Measurements from ENCODE around the gene ILKAP.

Gene ILKAP

GRCh38 chr2:238168196-238169047 is 35.1 kb downstream of the ILKAP start:
- Histone ChIP-seq H3K9ac (ENCODE audit: low read depth, low read length) (peak overlapping the region; percentile 67), H3K4me3 (ENCODE audit: low read length) (peak overlapping the region; percentile 25), H3K36me3 (ENCODE audit: insufficient read depth, low read length) (peaks cover 47% of the 10 kb centered on the region)

GRCh38 chr2:238167761-238168160 is 35.7 kb downstream of the ILKAP start:
- H3K4me2 ChIP-seq (ENCODE audit: low read length), result no peak overlapping the region
- H3K4me3 ChIP-seq (ENCODE audit: low read length), result no peak overlapping the region
- no peaks in the 10 kb centered on the region for H3K9me3 ChIP-seq (replicated peaks; ENCODE audit: low read length)
- H3K27me3 ChIP-seq (ENCODE audit: control insufficient read depth, insufficient read depth, low read length), result no peaks in the 10 kb centered on the region
- H3K9ac ChIP-seq (ENCODE audit: low read depth, low read length), result no peak overlapping the region
- H3K4me1 ChIP-seq (ENCODE audit: control insufficient read depth, insufficient read depth, low read length), result peaks cover 41% of the 10 kb centered on the region
- peaks cover 40% of the 10 kb centered on the region for H3K36me3 ChIP-seq (ENCODE audit: insufficient read depth, low read length)

More at GRCh38 chr2:238168196-238169047, 35.1 kb downstream of the ILKAP start:
- peak overlapping the region; percentile 77 for H3K4me2 ChIP-seq (ENCODE audit: low read length)
- H3K4me1 ChIP-seq (ENCODE audit: control insufficient read depth, insufficient read depth, low read length), result peaks cover 41% of the 10 kb centered on the region
- no peaks in the 10 kb centered on the region for H3K27me3 ChIP-seq (ENCODE audit: control insufficient read depth, insufficient read depth, low read length)
- H3K9me3 ChIP-seq (replicated peaks; ENCODE audit: low read length), result no peaks in the 10 kb centered on the region

- no peak overlapping the region for H3K4me3 ChIP-seq (ENCODE audit: low read length)
- peaks cover 41% of the 10 kb centered on the region for H3K4me1 ChIP-seq (ENCODE audit: control insufficient read depth, insufficient read depth, low read length)
- H3K9me3 ChIP-seq (replicated peaks; ENCODE audit: low read length), result no peaks in the 10 kb centered on the region
- no peak overlapping the region for H3K4me2 ChIP-seq (ENCODE audit: low read length)
- peaks cover 36% of the 10 kb centered on the region for H3K36me3 ChIP-seq (ENCODE audit: insufficient read depth, low read length)
- H3K9ac ChIP-seq (ENCODE audit: low read depth, low read length), result no peak overlapping the region
- no peaks in the 10 kb centered on the region for H3K27me3 ChIP-seq (ENCODE audit: control insufficient read depth, insufficient read depth, low read length)
Measured at GRCh38 chr2:238167344-238167715, 36.2 kb downstream of the ILKAP start.

- Histone ChIP-seq H3K9me3 (replicated peaks; ENCODE audit: low read length) (no peaks in the 10 kb centered on the region), H3K4me3 (ENCODE audit: low read length) (no peak overlapping the region), H3K9ac (ENCODE audit: low read depth, low read length) (no peak overlapping the region), H3K27me3 (ENCODE audit: control insufficient read depth, insufficient read depth, low read length) (no peaks in the 10 kb centered on the region), H3K4me1 (ENCODE audit: control insufficient read depth, insufficient read depth, low read length) (peaks cover 39% of the 10 kb centered on the region), H3K4me2 (ENCODE audit: low read length) (no peak overlapping the region), H3K36me3 (ENCODE audit: insufficient read depth, low read length) (peaks cover 31% of the 10 kb centered on the region)
Measured at GRCh38 chr2:238166391-238167343, 36.8 kb downstream of the ILKAP start.

GRCh38 chr2:238165288-238165921 is 38.1 kb downstream of the ILKAP start:
- H3K27me3 ChIP-seq (ENCODE audit: control insufficient read depth, insufficient read depth, low read length), result no peaks in the 10 kb centered on the region
- H3K4me2 ChIP-seq (ENCODE audit: low read length), result no peak overlapping the region
- H3K4me1 ChIP-seq (ENCODE audit: control insufficient read depth, insufficient read depth, low read length), result peaks cover 37% of the 10 kb centered on the region
- no peak overlapping the region for H3K4me3 ChIP-seq (ENCODE audit: low read length)
- no peaks in the 10 kb centered on the region for H3K9me3 ChIP-seq (replicated peaks; ENCODE audit: low read length)
- peaks cover 21% of the 10 kb centered on the region for H3K36me3 ChIP-seq (ENCODE audit: insufficient read depth, low read length)
- no peak overlapping the region for H3K9ac ChIP-seq (ENCODE audit: low read depth, low read length)

GRCh38 chr2:238164906-238165287 is 38.6 kb downstream of the ILKAP start:
- H3K9ac ChIP-seq (ENCODE audit: low read depth, low read length), result no peak overlapping the region
- H3K36me3 ChIP-seq (ENCODE audit: insufficient read depth, low read length), result peaks cover 19% of the 10 kb centered on the region
- no peak overlapping the region for H3K4me2 ChIP-seq (ENCODE audit: low read length)
- H3K4me1 ChIP-seq (ENCODE audit: control insufficient read depth, insufficient read depth, low read length), result peaks cover 37% of the 10 kb centered on the region
- H3K27me3 ChIP-seq (ENCODE audit: control insufficient read depth, insufficient read depth, low read length), result no peaks in the 10 kb centered on the region
- no peaks in the 10 kb centered on the region for H3K9me3 ChIP-seq (replicated peaks; ENCODE audit: low read length)
- no peak overlapping the region for H3K4me3 ChIP-seq (ENCODE audit: low read length)

- Histone ChIP-seq H3K4me1 (ENCODE audit: control insufficient read depth, insufficient read depth, low read length) (peaks cover 33% of the 10 kb centered on the region), H3K4me3 (ENCODE audit: low read length) (no peak overlapping the region), H3K9me3 (replicated peaks; ENCODE audit: low read length) (no peaks in the 10 kb centered on the region), H3K9ac (ENCODE audit: low read depth, low read length) (no peak overlapping the region), H3K36me3 (ENCODE audit: insufficient read depth, low read length) (peaks cover 14% of the 10 kb centered on the region), H3K27me3 (ENCODE audit: control insufficient read depth, insufficient read depth, low read length) (no peaks in the 10 kb centered on the region), H3K4me2 (ENCODE audit: low read length) (no peak overlapping the region)
Measured at GRCh38 chr2:238163481-238164198, 39.9 kb downstream of the ILKAP start.

- no peak overlapping the region for H3K4me2 ChIP-seq (ENCODE audit: low read length)
- H3K4me3 ChIP-seq (ENCODE audit: low read length), result no peak overlapping the region
- no peak overlapping the region for H3K9ac ChIP-seq (ENCODE audit: low read depth, low read length)
- no peaks in the 10 kb centered on the region for H3K27me3 ChIP-seq (ENCODE audit: control insufficient read depth, insufficient read depth, low read length)
- H3K36me3 ChIP-seq (ENCODE audit: insufficient read depth, low read length), result peaks cover 7% of the 10 kb centered on the region
- H3K4me1 ChIP-seq (ENCODE audit: control insufficient read depth, insufficient read depth, low read length), result peaks cover 26% of the 10 kb centered on the region
- H3K9me3 ChIP-seq (replicated peaks; ENCODE audit: low read length), result no peaks in the 10 kb centered on the region
Measured at GRCh38 chr2:238162846-238163441, 40.6 kb downstream of the ILKAP start.

GRCh38 chr2:238162251-238162845 is 41.1 kb downstream of the ILKAP start:
- peaks cover 20% of the 10 kb centered on the region for H3K4me1 ChIP-seq (ENCODE audit: control insufficient read depth, insufficient read depth, low read length)
- no peaks in the 10 kb centered on the region for H3K9me3 ChIP-seq (replicated peaks; ENCODE audit: low read length)
- H3K36me3 ChIP-seq (ENCODE audit: insufficient read depth, low read length), result peaks cover 2% of the 10 kb centered on the region
- no peaks in the 10 kb centered on the region for H3K27me3 ChIP-seq (ENCODE audit: control insufficient read depth, insufficient read depth, low read length)
- no peak overlapping the region for H3K4me2 ChIP-seq (ENCODE audit: low read length)
- H3K4me3 ChIP-seq (ENCODE audit: low read length), result no peak overlapping the region
- H3K9ac ChIP-seq (ENCODE audit: low read depth, low read length), result no peak overlapping the region

GRCh38 chr2:238161291-238162051 is 42.0 kb downstream of the ILKAP start:
- no peak overlapping the region for H3K4me3 ChIP-seq (ENCODE audit: low read length)
- H3K27me3 ChIP-seq (ENCODE audit: control insufficient read depth, insufficient read depth, low read length), result no peaks in the 10 kb centered on the region
- no peaks in the 10 kb centered on the region for H3K36me3 ChIP-seq (ENCODE audit: insufficient read depth, low read length)
- peaks cover 19% of the 10 kb centered on the region for H3K4me1 ChIP-seq (ENCODE audit: control insufficient read depth, insufficient read depth, low read length)
- no peaks in the 10 kb centered on the region for H3K9me3 ChIP-seq (replicated peaks; ENCODE audit: low read length)
- H3K4me2 ChIP-seq (ENCODE audit: low read length), result no peak overlapping the region
- H3K9ac ChIP-seq (ENCODE audit: low read depth, low read length), result no peak overlapping the region

Data from skeletal muscle satellite cell (primary cell).